Iris pigment epithelial cell (primary cell): Measurements from ENCODE around the gene AGBL4.

Experiments
- DNase-seq: peaks from one replicate; pipeline ENCODE4 v3.0.0-alpha.2; 2011; ENCODE audit warnings: low read depth

AGBL4 gene

DNA sequence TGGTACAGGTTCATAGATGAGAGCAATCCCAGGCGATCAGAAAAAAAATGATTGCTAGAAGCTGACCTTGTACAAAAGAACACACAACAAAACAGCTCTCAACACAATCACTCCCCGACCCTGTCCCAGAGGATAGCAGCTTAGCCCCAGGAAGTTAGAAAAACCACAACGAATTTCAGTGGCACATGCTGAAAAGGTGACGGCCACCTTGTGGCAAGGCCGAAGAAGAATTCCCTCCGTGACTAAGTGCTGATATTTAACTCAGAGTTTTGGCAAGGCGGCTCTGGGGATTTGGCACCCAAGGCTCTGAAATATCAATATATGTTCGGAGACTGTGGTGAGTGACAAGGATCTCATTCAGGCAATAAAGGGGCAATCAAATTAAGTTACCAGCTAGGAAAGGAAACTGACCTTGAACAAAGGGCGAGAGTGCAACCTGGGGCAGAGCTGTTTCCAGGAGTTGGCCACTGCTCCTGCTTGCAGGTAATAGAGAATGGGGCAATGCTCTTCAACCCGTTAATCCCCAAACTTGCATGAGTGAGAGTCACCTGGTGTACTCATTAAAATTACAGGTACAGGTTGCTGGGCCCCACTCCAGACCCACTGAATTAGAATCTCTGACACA is 1343.2 kb downstream of the AGBL4 start:
- DNase-seq = no peak

DNA sequence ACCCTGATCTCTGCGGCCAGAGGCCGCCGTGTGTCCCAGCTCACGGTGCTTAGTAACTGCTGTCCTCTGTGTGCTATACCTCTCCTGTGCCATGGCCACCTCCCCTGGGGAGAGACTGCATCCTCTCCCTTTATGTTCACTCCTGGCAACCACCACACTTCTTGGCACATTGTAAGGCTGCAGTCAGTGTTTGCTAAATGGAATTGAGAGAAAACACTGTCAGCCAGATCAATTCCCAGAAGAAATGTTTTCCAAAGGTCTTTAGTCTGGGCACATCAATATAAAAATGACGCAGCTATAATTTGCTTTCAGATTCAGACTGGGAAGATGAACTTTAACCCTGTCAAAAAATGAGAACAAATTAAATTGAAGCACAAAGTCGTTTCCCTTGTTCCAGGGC is 1343.9 kb downstream of the AGBL4 start:
- DNase-seq = no peak

DNA sequence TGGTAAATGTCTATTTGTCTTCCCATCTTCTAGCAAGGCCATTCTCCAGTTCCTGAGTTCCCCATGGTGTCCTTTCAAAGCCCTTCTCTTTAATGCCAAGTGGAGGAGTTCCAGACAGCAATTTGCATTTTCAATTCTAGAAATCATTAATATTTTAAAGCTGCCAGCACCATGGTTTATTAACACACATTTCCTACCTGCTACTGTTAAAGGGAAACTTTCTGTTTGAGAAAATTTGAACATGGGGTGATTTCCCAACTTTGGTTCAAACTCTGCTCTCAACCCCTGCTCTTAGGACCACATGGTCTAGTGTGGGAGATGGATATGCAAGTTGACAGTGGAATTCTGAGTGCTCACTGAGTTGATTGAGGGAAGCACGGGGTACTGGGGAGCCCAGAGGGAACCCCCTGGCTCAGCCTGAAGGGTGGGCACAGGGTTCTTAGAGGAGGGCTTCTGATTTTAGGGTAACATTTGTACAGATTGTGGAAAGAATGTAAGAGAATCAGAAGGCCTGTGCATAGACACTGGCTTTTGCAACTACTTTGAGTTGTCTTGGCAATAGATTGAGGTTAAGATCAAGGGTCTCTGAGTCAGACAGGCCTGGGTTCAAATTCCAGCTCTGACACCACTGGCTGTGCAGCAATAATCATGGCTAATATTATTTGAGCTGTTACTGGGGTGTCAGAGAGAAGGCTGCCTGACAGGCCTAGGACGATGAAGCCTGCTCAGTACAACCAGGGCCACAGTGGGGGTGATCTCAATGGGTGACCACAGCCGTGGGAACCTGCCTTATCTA is 1344.8 kb downstream of the AGBL4 start:
- no peak for DNase-seq

DNA sequence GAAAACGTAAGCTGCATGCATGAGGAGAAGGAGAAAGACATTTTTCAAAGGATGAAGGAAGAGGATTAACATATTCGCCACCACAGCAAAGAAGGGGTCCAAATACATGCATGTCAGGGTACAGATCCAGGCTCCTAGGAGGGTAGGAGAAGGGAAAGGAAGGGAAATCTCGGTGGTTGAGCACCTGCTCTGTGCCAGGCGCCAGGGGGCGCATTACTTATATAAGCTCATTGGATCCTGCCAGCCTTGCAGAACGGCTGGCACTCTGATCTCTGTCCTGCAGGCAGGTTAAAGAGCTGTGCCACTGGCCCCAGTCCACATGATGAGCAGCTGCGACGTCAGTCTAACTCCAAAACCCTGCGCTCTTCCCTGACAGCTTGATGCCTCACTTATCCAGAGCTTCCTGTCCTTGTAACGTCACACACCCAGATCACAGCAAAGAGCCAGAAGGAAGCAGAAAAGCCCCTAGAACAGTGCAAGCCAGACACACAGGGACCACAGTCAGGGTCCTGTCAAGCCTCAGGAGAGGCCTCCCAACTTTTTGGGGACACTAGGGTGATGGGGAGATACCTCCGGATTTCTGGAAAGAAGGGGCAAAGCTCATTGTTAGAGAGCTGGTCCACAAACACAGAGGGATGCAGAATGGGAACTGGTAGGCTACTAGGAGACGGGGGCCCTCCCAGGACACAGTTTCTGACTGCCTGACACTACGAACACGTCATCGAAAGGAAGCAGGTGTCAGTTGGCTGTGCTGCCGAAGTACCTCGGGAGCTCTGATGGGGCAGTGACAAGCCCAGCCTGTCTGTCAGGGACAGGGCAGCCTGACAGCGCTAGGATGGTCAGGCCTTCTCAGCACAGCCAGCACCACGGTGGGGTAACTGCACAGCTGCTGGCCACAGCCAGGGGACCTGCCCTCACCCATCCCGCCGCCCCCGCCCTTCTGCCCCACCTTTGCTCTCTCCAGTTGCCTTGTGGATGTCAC is 1346.2 kb downstream of the AGBL4 start:
- DNase-seq = peak; percentile 49

DNA sequence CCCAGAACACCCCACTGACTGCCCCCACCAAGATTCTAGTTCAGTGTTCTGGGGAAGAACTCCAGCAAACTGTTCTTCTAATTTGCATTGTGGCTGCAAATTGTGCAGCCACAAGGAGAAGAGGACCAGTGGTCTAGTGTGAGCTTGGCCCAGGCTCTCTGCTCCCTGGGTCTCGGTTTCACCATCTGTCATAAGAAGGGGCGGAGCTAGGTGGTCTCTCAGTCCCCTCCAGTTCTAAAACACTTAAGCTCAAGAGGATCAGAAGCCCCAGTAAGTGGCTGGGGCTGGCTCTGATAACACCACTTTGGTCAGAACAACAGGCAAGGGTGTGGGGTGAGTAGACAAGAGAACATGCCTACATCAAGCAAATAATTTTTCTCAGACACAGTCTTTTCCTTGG is 1346.9 kb downstream of the AGBL4 start:
- no peak for DNase-seq

DNA sequence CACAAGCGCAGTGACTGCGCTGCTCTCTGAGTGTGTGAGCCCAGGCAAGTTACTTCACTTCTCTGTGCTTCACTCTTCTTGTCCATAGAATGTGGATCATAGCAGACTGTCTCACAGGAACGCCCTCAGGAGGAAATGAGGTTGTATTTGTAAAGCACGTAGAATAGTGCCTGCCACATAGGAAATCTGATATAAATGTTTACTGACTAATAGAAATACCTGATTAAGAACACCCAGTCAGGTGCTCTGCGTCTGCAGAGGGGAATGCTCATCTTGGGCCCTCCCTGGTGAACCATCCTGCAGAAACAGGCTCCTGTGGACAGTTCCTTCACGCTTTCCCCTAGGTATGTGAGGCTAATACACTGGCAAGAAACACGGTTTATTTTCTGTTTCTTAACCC is 1347.4 kb downstream of the AGBL4 start:
- no peak for DNase-seq

DNA sequence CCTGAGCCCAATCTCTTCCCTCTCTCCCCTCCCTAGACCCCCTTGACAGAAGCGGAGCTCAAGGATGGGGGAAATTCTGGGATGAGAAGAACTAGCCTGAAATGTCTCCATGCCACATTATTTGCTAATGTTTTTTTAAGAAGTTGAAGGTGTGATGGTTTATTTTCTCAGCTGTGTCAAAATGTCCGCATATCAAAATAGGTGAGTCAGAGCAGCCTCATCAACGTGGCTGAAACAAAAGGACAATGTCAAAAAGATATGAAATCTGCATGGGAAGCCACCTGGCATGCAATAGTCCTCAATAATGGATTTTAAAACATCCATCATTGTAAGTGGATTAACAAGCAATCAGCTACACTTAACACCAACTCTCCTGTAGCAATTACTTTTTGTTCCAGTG is 1348.5 kb downstream of the AGBL4 start:
- DNase-seq = no peak

DNA sequence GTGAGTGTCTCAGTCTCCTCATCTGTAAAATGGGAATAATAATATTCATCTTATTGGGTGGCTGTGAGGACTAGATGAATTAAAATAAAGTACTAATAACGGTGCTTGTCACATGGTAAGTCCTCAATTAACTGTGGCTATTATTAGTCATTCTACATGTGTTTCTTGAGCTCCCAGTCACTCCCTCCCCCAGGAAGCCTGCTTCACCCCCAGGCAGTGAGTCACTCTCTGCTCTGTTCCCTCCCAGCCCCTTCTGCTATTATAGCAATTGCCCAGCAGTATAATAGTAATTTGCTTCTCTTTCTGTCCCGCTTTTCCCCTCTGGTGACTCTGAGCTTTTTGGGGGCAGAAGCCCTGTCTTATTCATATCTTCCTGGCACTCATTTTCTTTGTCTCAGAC is 1349.1 kb downstream of the AGBL4 start:
- peak; percentile 62 for DNase-seq

DNA sequence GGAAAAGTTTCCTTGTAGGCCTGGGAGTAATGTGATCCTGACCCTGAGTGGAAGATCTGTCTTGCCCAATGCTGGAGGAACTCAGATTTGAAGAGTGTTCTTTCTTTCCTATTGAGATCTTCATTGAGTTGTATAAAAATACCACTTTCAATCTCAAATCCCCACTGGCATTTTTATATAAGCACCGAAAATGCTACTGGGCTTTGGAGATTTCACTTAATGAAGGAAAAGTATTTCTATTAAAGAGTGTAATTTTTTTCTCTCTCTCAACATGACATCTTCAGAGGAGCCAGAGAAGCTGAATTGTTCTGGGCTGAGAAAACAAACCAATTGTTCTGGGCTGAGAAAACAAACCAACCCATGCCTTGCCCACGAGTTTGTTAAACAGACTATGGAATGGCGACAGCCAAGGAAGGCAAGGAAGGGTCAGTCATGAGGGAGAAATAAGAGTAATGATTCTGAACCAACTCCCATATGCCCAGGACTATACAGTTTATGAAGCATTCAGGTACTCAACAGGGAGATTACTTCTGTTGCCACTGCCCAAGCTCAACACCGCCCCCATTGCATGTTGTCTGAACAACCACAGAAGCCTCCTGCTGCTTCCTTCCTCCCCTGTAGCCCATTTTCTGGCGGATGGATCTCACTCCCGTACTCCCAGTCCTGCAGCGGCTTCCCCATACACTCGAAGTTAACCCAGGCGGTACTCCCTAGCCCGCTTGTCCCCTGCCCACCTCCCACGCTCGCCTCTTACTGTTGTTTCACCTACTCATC is 1350.2 kb downstream of the AGBL4 start:
- DNase-seq = no peak

DNA sequence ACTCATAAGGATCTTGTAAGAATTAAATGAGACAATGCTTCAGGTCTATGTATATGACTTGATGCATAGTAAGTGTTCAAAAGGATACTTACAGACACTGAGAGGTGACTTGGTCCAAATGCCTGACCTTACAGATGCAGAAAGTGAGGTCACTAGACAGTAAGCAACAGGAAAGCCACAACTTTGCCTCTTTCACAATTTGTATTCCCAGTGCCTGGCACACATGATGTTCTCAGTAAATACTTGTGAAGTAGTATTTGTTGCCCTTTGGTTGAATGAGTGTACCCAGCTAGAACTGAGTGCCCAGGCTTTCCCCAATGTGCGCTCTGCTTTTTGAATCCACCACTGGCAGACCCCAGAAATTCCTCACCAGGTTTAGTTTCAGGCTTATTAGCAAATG is 1352.2 kb downstream of the AGBL4 start:
- no peak for DNase-seq

DNA sequence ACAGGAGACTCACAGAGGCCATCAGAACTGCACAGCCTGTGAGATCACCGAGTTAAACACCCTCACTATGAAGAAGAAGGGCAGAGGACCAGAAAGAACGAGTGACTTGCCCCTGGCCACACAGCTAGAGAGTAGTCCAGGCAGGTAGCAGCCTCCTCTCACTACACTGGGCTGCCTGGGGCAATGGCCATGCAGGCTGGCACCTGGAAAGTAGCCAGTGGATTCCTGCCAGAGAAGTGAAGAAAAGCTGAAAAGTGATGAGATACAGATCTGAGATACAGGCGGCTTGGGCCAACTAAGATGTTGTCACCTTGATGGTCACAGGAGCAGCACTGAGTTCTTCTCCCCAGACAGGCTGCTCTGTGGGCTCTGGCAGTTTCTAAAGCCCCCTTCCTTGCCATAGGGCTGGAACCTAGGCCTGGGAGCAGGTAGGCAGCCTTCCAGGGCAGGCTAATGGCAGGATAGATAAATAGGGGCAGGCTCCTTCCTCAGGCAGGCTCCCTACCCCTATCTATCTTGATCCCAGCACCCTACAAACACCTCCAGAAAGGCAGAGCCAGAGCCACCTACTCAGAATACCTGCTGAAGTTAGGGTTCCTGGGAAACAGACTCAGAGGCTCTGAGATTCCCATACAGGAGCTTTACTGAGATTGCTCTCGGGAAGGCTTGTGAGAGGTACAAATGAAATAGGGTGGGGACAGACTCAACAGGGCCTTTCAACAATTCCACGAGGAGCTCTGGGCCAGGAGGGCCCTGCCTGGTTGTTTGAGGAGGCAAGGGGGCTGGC is 1353.3 kb downstream of the AGBL4 start:
- no peak for DNase-seq

DNA sequence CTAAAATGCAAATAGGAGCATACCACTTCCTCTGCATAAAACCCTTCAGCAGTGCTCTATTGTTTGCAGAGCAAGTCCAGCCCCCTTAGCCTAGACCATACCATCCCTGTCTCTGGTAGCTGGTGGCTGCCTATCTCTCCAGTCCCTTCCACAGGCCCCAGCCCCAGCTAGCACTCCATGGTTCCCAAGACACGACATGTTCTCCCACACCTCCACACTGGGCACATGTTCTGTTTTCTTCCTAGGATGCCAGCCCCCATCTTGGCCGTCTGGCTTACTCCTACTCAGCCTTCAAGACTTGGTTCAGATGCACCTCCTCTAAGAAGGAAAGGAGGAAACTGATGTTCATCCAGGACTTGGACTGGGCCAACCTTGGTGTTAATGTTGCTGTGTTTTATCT is 1355.4 kb downstream of the AGBL4 start:
- no peak for DNase-seq

DNA sequence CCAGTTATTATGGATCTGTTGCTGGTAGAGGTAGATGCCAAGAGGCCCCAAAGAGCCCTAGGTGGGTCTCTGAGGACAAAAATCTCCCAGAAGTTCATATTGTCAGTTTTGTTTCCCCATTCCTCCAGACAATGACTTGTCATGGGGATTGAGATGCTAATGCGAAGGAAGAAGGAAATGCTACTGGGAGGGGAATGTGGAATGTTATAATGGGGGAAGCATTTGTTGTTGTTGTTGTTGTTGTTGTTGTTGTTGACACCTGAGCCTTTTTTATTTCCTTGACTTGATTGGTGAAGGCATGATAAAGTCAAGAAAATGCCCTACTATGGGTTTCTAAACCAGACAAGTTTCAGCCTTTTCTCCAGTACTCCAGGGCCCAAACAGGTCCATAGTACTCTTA is 1356.0 kb downstream of the AGBL4 start:
- no peak for DNase-seq

DNA sequence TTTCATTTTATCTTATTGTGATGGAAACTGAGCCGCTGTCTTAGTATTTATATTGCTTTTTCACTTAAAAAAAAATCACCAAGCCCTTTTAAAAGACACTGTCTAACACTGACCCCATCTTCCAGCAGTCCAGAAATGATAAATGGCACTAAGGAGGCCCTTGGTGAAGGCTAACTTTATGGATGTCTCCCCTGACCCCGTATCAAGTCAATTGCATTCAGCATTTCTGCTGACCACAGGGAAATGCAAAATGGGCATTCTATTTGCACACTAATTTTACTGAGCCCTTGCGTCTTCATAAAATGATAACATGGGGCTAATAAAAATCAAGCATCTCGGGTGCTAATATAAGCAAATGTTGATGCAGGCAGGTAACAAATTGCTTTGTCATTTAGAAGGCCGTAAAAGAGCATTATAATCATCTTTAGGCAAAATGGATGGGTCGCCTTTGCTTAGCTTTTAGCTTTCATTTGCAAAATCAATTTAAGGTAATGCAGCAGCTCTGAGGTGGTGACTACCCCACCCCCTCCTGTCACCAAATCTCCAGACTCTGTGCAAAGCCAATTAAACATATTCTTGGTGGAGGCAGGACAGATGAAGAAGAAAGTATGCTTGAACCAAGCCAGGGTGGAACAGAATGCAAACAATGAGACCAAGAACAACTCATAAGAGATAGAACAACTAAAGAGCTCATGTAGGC is 1357.9 kb downstream of the AGBL4 start:
- no peak for DNase-seq

DNA sequence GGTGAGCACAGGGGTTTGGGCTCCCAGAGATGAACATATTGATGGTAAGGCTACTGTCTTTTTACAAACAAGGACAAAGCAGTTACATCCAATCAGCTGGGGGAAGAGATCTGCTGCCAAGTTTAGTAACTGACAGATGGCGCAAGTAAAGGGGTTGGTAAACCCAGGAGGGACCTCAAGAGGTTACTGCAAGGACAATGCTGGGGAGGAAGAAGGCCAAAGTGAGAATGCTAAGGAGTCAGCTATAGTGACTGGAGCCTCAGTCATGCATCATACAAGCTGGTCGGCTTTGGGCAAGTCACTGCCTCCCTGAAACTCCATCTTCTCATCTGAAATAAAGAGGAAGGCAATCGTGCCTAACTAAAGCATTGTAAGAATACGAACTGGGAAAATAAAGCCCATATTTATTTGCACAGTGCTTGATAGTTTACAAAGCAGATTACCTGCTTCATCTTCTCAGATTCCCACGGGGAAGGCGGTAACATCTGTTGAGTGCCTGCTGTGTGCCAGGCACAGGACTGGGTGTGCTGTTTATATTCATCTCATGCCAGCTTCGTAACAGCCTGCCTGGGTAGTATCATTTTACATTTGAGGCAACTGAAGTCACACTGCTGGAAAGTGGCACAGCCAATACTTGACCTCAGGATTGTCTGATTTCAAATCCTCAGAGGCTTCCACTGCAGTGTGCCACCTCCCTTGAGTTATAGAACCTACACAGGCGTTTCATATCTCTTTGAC is 1361.9 kb downstream of the AGBL4 start:
- DNase-seq = no peak

DNA sequence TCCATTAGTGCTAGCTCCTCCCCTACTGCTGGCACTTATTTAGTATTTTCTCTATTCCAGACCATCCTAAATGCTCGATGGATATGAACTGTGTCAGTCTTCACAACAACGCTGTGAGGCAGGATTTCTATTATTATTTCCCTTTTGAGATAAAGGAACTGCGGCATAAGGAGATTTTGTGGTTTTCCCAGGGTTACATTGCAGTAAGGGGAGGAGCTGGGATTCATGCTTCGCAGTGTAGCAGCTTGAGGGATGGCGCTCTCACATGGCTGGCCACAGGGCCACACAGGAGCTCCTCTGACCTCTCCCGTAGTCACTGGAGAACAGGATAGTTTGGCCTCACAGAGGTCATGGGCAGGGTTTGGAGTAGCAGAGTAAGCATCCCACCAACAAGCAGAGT is 1364.0 kb downstream of the AGBL4 start:
- DNase-seq = no peak

DNA sequence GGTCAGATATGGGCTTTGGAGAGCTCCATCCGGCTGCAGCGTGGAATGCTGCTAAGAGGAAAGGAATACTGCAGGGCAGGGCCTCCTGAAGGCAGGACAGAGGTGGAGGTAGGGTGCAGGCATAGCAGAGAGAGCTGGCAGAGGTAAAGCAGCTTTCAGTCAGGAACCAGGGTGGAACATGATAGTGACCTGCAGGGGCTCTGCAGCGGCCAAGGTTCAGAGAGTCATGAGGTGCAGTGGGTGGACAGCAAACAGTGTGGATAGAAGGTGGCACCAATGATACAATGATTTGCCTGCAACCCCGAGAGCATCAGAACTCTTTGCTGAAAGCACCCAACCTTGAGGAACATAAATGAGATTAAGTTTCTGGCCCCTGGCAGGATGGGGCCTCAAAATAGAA is 1366.3 kb downstream of the AGBL4 start:
- DNase-seq = no peak

DNA sequence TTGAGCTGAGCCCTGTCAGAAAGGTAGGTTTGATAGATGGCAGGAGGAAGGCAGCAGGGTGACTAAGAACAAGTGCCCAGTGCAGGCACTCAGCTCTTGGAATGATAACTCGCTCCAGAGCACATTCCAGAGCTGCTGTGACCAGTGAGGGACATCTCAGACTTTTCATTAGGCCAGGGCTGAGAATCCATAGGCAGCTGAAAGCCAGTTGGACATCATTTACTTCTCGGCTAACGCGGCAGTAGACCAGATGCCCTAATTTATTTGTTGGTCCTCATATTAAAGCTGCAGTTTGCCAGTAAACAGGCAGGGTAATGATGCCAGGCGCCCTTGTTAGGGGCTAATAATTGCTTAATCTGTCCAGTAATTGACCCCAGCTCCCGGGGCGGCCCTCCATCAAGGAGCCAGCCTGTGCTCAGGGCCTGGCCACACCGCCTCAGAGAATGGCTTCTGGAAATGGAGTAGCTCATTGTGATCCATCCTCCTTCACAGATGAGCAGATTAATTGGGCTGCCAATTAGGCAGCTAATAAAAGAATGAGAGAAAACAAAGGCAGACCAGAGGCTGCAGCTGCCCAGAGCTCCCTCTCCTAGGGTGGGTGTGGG is 1369.0 kb downstream of the AGBL4 start:
- no peak for DNase-seq

DNA sequence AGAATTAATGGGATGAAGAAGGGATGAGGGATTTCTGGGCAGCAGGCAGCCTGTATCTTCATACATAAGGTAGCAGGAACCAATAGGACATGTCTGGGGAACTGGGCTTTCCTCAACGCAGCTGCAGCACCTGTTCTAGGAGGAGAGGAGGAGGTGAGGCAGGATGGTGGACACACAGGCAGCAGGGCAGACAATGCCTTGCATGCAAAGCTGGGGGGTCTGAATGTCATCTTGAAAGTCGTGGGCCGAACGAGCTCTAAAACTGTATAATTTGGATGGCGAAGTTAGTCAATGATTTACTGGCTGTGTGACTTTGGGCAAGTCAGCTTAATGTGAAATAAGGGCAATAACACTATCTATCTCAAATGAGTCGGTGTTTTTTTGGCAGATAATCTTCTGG is 1371.4 kb downstream of the AGBL4 start:
- no peak for DNase-seq
